ENCODE results near the gene YARS2.

GRCh38 chr12:32706335-32707024, 49.2 kb downstream of the YARS2 start:
- no peak for TF ChIP-seq CTCF (conservative IDR thresholded peaks at IDR 0.05; ENCODE audit: low read depth in 2 of 2)
- TF ChIP-seq POLR2AphosphoS5 (IDR thresholded peaks at IDR 0.05; ENCODE audit: low read depth) = no peak
- no peak for TF ChIP-seq REST (IDR thresholded peaks at IDR 0.05; ENCODE audit: unreplicated experiment)
- TF ChIP-seq CREB1 (CRISPR knock-in tag; IDR thresholded peaks at IDR 0.05; ENCODE audit: low read depth) = no peak
